Measurements from ENCODE around the gene PLXNA2.

- no peak for TF ChIP-seq GATA3 (IDR thresholded peaks at IDR 0.05; ENCODE audit: low read depth, low read length)
- TF ChIP-seq GATA2 (IDR thresholded peaks at IDR 0.05; ENCODE audit: low read depth, low read length) = no peak
Measured at GRCh38 chr1:208010487-208011071, 233.6 kb downstream of the PLXNA2 start.
